Fibroblast of skin of abdomen (primary cell): Measurements from ENCODE around the gene FAH.
A peak's percentile ranks its signal among the peaks of the same experiment; 100 is the strongest.

Experiments used
- DNase-seq: peaks from one replicate; pipeline ENCODE4 v3.0.0-alpha.2; 2013

The FAH gene

DNA sequence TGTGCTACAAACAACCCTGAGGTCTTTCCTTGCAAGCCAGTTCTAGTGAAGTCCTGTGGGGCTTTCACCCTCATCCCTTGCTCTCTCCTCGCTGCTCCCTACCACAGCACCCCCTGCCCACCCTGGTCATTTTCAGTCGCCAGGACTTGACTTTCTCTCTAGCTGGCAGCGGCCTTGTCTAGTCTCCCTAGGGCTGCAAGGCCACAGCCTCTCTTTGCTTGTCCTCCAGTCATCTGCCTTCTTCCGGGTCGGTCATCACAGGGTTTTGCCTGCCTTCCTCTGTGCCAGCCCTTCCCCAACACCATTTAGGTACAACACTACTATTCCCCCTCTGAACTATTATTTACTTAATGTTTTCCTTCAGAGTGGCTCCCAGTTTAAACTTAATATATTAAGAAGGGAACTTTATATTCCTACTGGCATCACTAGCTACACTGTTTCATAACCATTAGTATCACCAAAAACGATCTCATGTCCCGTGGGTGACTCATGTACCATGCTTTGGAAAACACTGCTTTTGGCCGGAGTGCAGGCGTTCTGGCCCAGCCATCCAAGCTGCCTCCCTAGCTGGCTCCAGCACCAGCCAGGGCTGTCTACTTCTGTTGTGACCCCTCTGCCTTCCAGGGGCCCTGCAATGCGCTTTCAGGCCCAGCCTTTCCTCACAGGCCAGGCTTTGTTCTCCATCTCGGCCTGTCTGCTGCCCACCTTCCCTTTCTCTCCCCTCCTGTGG lies 21.4 kb downstream of the FAH start:
- no peak for DNase-seq

DNA sequence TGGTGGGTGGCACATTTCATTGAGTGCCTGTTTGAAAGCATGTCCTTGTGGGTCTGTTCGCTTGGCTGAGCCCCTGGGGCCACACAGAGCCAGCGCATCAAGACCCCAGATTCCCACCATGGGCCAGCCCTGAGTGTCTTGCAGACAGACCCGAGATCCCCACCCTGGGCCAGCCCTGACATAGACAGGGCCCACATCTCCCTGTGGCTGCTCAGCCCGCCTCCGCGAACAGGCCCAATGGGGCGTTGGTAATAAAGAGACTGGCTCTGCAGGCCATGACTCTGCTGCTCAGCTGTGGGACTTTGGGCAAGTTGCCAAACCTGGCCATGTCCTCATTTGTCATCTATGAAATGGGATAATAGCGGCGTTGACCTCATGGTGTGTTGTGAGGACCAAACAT lies 22.6 kb downstream of the FAH start:
- no peak for DNase-seq

DNA sequence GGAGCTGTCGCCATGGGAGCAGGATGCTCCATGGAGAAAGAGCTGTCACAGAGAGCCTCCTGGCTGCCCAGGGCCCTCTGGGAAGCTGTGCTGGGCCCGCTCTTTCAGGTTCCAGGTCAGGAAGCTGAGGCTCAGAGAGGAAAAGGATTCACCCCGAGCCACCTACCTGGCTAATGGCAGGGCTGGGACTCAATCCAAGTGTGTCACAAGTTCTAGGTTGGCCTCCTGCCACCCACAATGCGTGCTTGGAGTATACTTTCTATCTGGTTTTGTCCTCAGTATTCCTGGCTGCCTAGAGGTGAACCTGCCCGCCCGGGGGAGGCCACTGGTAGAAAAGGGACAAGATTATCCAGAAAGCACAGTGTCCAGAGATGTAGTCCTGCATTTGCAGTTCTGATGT lies 23.6 kb downstream of the FAH start:
- DNase-seq: no peak

DNA sequence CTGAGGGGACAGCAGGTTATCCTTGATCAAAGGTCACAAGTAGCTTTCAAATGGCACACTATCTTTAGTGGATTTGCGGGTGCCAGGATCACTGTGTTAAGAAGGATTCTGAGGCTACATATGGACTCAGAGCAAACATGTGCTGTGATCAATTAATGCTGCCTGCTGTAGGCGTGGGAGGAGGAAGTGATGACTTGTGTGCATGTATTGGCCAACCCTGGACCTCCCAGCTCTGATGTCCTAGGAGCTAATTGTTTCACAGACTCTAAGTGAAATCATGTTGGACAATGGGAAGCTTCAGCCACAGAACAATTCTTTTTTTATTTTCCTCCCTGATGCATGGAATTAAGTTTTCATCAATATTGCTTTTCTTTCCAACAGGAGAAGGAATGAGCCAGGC lies 24.4 kb downstream of the FAH start:
- no peak for DNase-seq

- DNase-seq: peak; percentile 85
Observed at GRCh38 chr15:80179025-80179759, 26.4 kb downstream of the FAH start.

- no peak for DNase-seq
Observed at GRCh38 chr15:80179935-80180334, 27.1 kb downstream of the FAH start.

GRCh38 chr15:80180468-80180867 lies 27.7 kb downstream of the FAH start:
- DNase-seq: no peak

- no peak for DNase-seq
Observed at GRCh38 chr15:80180986-80181385, 28.2 kb downstream of the FAH start.

GRCh38 chr15:80182611-80183261 lies 29.9 kb downstream of the FAH start:
- peak; percentile 62 for DNase-seq

DNA sequence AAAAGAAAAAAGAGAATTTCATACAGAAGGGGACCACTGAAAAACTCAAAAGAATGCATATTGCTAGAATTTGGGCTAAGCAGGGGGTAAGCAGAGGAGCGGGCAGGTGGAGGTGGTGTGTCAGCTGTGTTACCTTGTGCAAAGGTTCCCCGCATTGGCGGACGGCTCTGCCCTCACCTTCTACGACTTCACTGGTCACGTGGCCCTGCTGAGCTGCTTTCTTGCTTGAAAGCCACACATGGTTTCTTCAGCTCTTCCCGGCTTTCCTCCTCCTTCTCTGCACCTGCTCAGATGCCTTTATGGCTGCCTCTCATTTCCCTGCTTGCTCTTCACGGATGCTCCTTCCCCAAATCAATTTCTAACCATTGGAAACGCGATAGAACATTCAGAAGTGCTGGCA lies 30.5 kb downstream of the FAH start:
- DNase-seq: no peak

- DNase-seq: peak; percentile 16
Observed at GRCh38 chr15:80183886-80184285, 31.1 kb downstream of the FAH start.

GRCh38 chr15:80184554-80184953 lies 31.8 kb downstream of the FAH start:
- DNase-seq: no peak

- no peak for DNase-seq
Observed at GRCh38 chr15:80185152-80185551, 32.4 kb downstream of the FAH start.

DNA sequence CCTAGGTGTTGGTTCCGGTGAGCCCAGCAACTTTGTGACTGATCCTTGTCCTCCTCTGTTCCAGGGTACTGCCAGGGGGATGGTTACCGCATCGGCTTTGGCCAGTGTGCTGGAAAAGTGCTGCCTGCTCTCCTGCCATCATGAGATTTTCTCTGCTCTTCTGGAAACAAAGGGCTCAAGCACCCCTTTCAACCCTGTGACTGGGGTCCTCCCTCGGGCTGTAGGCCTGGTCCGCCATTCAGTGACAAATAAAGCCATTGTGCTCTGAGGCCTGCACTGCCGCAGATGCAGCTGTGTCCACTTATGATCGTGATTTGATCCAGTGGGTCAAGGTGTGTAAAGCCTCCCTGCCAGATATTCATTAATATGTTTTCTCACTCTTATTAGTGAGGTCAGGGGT lies 33.3 kb downstream of the FAH start:
- no peak for DNase-seq

DNA sequence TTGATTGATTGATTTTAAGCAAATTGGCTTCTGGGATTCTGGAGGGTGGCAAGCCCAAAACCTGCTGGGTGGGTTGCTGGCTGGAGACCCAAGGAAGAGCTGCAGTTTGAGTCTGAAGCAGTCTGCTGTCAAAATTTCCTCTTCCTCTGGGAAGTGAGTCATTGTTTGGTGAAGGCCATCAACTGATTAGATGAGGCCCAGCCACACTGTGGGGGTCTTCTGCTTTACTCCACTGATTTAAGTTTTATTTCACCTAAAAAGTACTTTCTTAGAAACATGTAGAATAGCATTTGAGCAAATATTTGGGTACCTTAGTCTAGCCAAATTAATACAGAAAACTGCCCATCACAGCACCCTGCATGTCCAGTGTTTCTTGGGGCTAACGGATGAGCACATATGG lies 33.8 kb downstream of the FAH start:
- DNase-seq: no peak

GRCh38 chr15:80188251-80188650 lies 35.5 kb downstream of the FAH start:
- no peak for DNase-seq

DNA sequence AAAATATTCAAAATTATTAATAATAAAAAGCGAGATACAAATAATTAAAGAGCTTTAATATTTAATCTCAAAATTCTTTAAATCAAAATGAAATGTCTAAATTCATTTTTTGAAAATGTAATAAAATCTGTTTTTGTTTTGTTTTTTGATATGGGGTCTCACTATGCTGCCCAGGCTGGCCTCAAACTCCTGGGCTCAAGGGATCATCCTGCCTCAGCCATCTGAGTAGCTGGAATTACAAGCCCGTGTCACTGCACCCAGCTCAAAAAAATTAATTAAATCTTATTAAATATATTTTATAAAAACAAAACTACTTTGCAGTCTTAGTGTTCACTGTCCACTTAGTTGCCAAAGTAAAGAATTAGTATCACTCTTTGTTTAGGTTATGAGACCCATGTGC lies 38.4 kb downstream of the FAH start:
- no peak for DNase-seq

DNA sequence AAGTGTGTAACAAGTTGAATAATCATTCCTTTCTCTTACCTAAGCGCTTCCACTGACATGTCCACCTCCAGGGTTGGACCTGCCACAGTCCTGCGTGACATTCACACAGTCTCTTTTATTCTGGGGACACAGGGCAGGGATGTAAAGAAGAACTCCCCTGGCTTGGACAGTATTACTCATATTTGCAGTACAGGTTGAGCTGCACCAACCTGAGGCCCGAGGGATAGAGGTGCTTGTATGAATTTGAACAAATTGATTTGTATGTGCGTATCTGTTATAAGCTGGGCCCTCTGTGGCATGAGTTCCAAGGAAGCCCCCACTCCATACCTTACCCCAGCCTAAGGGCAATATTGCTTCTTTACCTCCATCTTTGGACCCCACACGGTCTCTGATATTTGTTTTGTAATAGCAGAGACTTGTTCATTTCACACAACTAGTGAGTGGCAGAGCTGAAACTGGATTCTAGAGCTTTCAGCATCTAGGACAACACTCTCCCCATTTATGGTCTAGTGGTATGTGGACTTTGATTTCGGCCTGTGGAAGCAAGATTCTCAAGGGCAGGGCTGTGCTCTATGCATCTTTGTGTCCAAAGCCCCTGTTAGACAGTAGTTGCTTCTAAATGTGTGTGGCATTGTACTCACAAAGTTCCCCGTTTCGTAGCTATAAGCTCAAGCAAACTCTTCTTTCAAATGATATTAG lies 39.2 kb downstream of the FAH start:
- DNase-seq: no peak

DNA sequence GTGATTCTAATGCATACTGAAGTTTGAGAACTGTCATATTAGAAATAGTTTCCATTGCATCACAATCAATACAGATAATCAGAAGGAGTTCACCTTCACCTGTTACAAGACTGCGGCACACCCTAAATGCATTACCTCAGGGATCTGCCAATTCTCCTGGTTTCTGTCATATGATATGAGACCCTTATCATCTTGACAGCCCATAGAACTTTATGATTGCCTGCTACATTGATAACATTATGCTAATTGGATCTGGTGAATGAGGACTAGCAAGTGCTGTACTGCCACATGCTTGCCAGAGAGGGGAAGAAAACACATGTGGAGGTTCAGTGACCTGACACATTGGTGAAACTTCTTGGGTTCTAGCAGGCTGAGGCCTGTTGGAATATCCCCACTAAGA lies 41.4 kb downstream of the FAH start:
- no peak for DNase-seq

DNA sequence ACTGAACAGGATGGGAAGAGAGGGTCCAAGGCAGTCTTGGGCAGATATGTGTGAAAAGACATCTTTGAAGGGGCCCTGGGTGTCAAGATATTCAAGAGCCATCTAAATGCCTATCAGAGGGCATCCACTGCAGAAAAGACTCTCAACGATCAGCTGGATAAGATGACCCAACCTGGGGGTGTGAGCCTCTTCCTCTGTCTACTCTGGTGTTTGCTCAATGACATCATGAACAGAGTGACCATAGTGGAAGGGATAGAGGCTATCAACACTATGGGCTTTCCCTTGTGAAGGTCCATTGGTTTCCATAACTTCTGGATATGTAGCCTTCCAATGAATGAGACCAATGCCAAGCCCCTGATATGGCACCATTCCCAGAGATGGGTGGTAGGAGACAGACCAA lies 42.1 kb downstream of the FAH start:
- no peak for DNase-seq

DNA sequence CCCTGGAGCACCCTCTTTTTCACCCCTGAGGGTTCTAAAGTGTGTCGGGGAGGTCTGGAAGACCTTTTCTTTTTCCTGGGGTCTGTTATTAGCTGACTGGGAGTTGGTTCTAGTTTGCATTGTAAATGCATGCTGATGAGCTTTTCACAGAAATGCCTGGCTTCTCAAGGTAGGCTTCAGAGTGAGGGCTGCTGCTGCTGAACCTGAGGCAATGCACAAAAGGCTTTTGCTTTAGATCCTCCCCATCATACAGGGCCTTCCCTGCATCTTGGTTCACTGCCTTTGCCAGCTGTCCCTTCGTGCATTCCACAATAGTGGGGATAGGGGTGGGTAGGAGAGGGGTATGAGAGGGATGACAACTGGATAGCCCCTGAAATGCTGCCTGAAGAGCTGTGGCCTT lies 46.6 kb downstream of the FAH start:
- no peak for DNase-seq

- no peak for DNase-seq
Observed at GRCh38 chr15:80199869-80200268, 47.1 kb downstream of the FAH start.
